Measurements from ENCODE around the gene DCUN1D3. TPM values are rescaled to one million over a fixed set of nuclear protein-coding genes. Genes with fewer than 3 reads are reported as not detected.

DCUN1D3 gene
- polyA plus RNA-seq, 2 of the 4 experiments (the other 2 are of a cell fraction) = 5.2 to 7.2 TPM

GRCh38 chr16:20818929-20819585 lies 81.1 kb downstream of the DCUN1D3 start (continued):
- TF ChIP-seq BCL3 (IDR thresholded peaks at IDR 0.05) = no peak

GRCh38 chr16:20814784-20815183 lies 85.4 kb downstream of the DCUN1D3 start:
- Histone ChIP-seq H3K9me3 (no peaks in the 10 kb centered on the region), H3K4me2 (no peak overlapping the region), H3K27ac (no peak overlapping the region), H3K4me3 (no peak overlapping the region), H3K4me1 (no peaks in the 10 kb centered on the region)
- FAIRE-seq (no peak), ATAC-seq (no peak), DNase-seq (ENCODE audit: low read depth in 1 of 2, low spot score in 1 of 2) (no peak)
- TF ChIP-seq ESRRA (IDR thresholded peaks at IDR 0.05; ENCODE audit: borderline replicate concordance, low read length) = no peak
- no peak for TF ChIP-seq HOXA7 (CRISPR knock-in tag; IDR thresholded peaks at IDR 0.05)
- no peak for TF ChIP-seq RCOR1 (IDR thresholded peaks at IDR 0.05; ENCODE audit: low read depth, low read length)
- no peak for TF ChIP-seq MAZ (IDR thresholded peaks at IDR 0.05; ENCODE audit: borderline replicate concordance, low read depth, low read length)
- no peak for TF ChIP-seq FOSL2 (IDR thresholded peaks at IDR 0.05)
- TF ChIP-seq FOSL2 (CRISPR knock-in tag; IDR thresholded peaks at IDR 0.05) = no peak
- TF ChIP-seq ZC3H11A (IDR thresholded peaks at IDR 0.05) = no peak
- TF ChIP-seq USF2 (IDR thresholded peaks at IDR 0.05) = no peak
- TF ChIP-seq RAD21 (conservative IDR thresholded peaks at IDR 0.05 in 1 of 2, IDR thresholded peaks at IDR 0.05 in 1 of 2) = no peak
- TF ChIP-seq POLR2A (IDR thresholded peaks at IDR 0.05; ENCODE audit: low read length) = no peak
- no peak for TF ChIP-seq RARB (CRISPR knock-in tag; IDR thresholded peaks at IDR 0.05)
- TF ChIP-seq RFX5 (IDR thresholded peaks at IDR 0.05) = no peak
- no peak for TF ChIP-seq ZNF302 (CRISPR knock-in tag; IDR thresholded peaks at IDR 0.05)
- TF ChIP-seq KDM5A (IDR thresholded peaks at IDR 0.05) = no peak
- TF ChIP-seq ATOH8 (CRISPR knock-in tag; IDR thresholded peaks at IDR 0.05; ENCODE audit: low read depth) = no peak
- no peak for TF ChIP-seq PBX3 (IDR thresholded peaks at IDR 0.05)
- TF ChIP-seq FOXS1 (CRISPR knock-in tag; IDR thresholded peaks at IDR 0.05) = no peak
- no peak for TF ChIP-seq JUN (IDR thresholded peaks at IDR 0.05)
- no peak for TF ChIP-seq EHF (CRISPR knock-in tag; IDR thresholded peaks at IDR 0.05)
- TF ChIP-seq SMC3 (IDR thresholded peaks at IDR 0.05) = no peak
- no peak for TF ChIP-seq POLR2AphosphoS2 (conservative IDR thresholded peaks at IDR 0.05; ENCODE audit: low read length)
- 91% methylated on average over 4 of the region's 4 CpGs for whole genome bisulfite sequencing (ENCODE audit: missing lambda C conversion rate)
- POLR2A ChIA-PET = no interaction called here
- CTCF ChIA-PET = interaction anchor here (2.6 kb wide), 1 partner anchor 35 kb away, joined by 12 read pairs; no protein-coding TSS in a partner anchor

- WGBS (ENCODE audit: missing lambda C conversion rate) = 86% methylated on average over 2 of the region's 2 CpGs
- TF ChIP-seq MAX (IDR thresholded peaks at IDR 0.05) = no peak
- TF ChIP-seq EHMT2 (IDR thresholded peaks at IDR 0.05; ENCODE audit: low read depth) = no peak
- no peak for TF ChIP-seq NFE2L2 (conservative IDR thresholded peaks at IDR 0.05; ENCODE audit: low read length)
- TF ChIP-seq TP53 (CRISPR knock-in tag; IDR thresholded peaks at IDR 0.05) = no peak
- TF ChIP-seq BHLHE40 (IDR thresholded peaks at IDR 0.05; ENCODE audit: low read depth, low read length) = no peak
- no peak for TF ChIP-seq NPAS2 (CRISPR knock-in tag; IDR thresholded peaks at IDR 0.05; ENCODE audit: borderline replicate concordance)
- no peak for TF ChIP-seq POLR2A (IDR thresholded peaks at IDR 0.05; ENCODE audit: low read length)
- no peak for TF ChIP-seq SMC3 (IDR thresholded peaks at IDR 0.05)
- no peak for TF ChIP-seq E2F6 (IDR thresholded peaks at IDR 0.05; ENCODE audit: borderline replicate concordance, low read depth)
- no peak for TF ChIP-seq HDAC2 (IDR thresholded peaks at IDR 0.05)
- TF ChIP-seq CBX8 (IDR thresholded peaks at IDR 0.05) = no peak
- POLR2A ChIA-PET = no interaction called here
- H3K27ac ChIP-seq = no peak overlapping the region
- no peaks in the 10 kb centered on the region for H3K9me3 ChIP-seq
- no peak overlapping the region for H3K4me2 ChIP-seq
- H3K4me3 ChIP-seq = no peak overlapping the region
- CTCF ChIA-PET = interaction anchor here (1.4 kb wide), 1 partner anchor 271 kb away, joined by 3 read pairs; no protein-coding TSS in a partner anchor
- DNase-seq (ENCODE audit: low read depth in 1 of 2, low spot score in 1 of 2) = no peak
- peaks cover 5% of the 10 kb centered on the region; the same call in 1 of the 3 replicates for H3K4me1 ChIP-seq
- ATAC-seq = no peak
- no peak for FAIRE-seq
Measured at GRCh38 chr16:20812510-20812909, 87.6 kb downstream of the DCUN1D3 start.
